22Rv1 (cell line): ENCODE data around the gene ATP6V0D1.

Experiments used
- CTCF ChIP-seq: fragments of 450-650 bp; IDR thresholded peaks from 2 replicates; pipeline ENCODE4 v1.5.1; 2017; ENCODE audit warnings: mild to moderate bottlenecking
- ZFX ChIP-seq: fragments of 450-650 bp; IDR thresholded peaks from 2 replicates; pipeline ENCODE4 v1.6.1; 2017; ENCODE audit warnings: antibody characterized with exemption, borderline replicate concordance

GRCh38 chr16:67419931-67420330 is 61.0 kb downstream of the ATP6V0D1 start:
- no peak for TF ChIP-seq CTCF
- no peak for TF ChIP-seq ZFX
